ENCODE measurements around the gene SNAPC2.

Gene SNAPC2

GRCh38 chr19:7872306-7873204 is 47.6 kb upstream of the SNAPC2 start:
- DNase-seq (ENCODE audit: low spot score) (no peak), ATAC-seq (ENCODE audit: low read depth) (no peak)
- H3K4me1 ChIP-seq (ENCODE audit: insufficient read depth, poor library complexity, severe bottlenecking) = peaks cover 3% of the 10 kb centered on the region
- H3K27me3 ChIP-seq (ENCODE audit: insufficient read depth, poor library complexity, severe bottlenecking) = peaks cover 6% of the 10 kb centered on the region
- H3K4me3 ChIP-seq (ENCODE audit: severe bottlenecking) = no peak overlapping the region
- H3K9me3 ChIP-seq (ENCODE audit: severe bottlenecking) = no peaks in the 10 kb centered on the region
- no peaks in the 10 kb centered on the region for H3K36me3 ChIP-seq (ENCODE audit: low read depth)
- TF ChIP-seq CTCF (IDR thresholded peaks at IDR 0.05; ENCODE audit: poor library complexity, severe bottlenecking) = no peak
- peak overlapping the region; percentile 58 for H3K27ac ChIP-seq (ENCODE audit: poor library complexity, severe bottlenecking)

- no peaks in the 10 kb centered on the region for H3K9me3 ChIP-seq (ENCODE audit: severe bottlenecking)
- H3K27ac ChIP-seq (ENCODE audit: poor library complexity, severe bottlenecking) = no peak overlapping the region
- peaks cover 3% of the 10 kb centered on the region for H3K4me1 ChIP-seq (ENCODE audit: insufficient read depth, poor library complexity, severe bottlenecking)
- TF ChIP-seq CTCF (IDR thresholded peaks at IDR 0.05; ENCODE audit: poor library complexity, severe bottlenecking) = no peak
- ATAC-seq (ENCODE audit: low read depth) (no peak), DNase-seq (ENCODE audit: low spot score) (peak; percentile 55)
- peaks cover 6% of the 10 kb centered on the region for H3K27me3 ChIP-seq (ENCODE audit: insufficient read depth, poor library complexity, severe bottlenecking)
- H3K4me3 ChIP-seq (ENCODE audit: severe bottlenecking) = peak overlapping the region; percentile 41
- no peaks in the 10 kb centered on the region for H3K36me3 ChIP-seq (ENCODE audit: low read depth)
Measured at GRCh38 chr19:7873304-7874075, 46.6 kb upstream of the SNAPC2 start.

GRCh38 chr19:7874076-7874896 is 45.9 kb upstream of the SNAPC2 start, which contains the start of gene PRR36:
PRR36 (minus strand) TSS chr19:7874390; CDS start chr19:7873689, 701 bp downstream.
- H3K4me1 ChIP-seq (ENCODE audit: insufficient read depth, poor library complexity, severe bottlenecking) = peaks cover 3% of the 10 kb centered on the region
- peaks cover 6% of the 10 kb centered on the region for H3K27me3 ChIP-seq (ENCODE audit: insufficient read depth, poor library complexity, severe bottlenecking)
- no peaks in the 10 kb centered on the region for H3K9me3 ChIP-seq (ENCODE audit: severe bottlenecking)
- DNase-seq (ENCODE audit: low spot score) (peak; percentile 63), ATAC-seq (ENCODE audit: low read depth) (no peak)
- no peaks in the 10 kb centered on the region for H3K36me3 ChIP-seq (ENCODE audit: low read depth)
- no peak for TF ChIP-seq CTCF (IDR thresholded peaks at IDR 0.05; ENCODE audit: poor library complexity, severe bottlenecking)
- no peak within 1 kb of the TSS for H3K27ac ChIP-seq (ENCODE audit: poor library complexity, severe bottlenecking)
- peak within 1 kb of the TSS; percentile 41 for H3K4me3 ChIP-seq (ENCODE audit: severe bottlenecking)

GRCh38 chr19:7874897-7875273 is 45.3 kb upstream of the SNAPC2 start:
- H3K27ac ChIP-seq (ENCODE audit: poor library complexity, severe bottlenecking) = no peak overlapping the region
- H3K27me3 ChIP-seq (ENCODE audit: insufficient read depth, poor library complexity, severe bottlenecking) = peaks cover 6% of the 10 kb centered on the region
- peaks cover 3% of the 10 kb centered on the region for H3K4me1 ChIP-seq (ENCODE audit: insufficient read depth, poor library complexity, severe bottlenecking)
- H3K9me3 ChIP-seq (ENCODE audit: severe bottlenecking) = no peaks in the 10 kb centered on the region
- H3K4me3 ChIP-seq (ENCODE audit: severe bottlenecking) = peak overlapping the region; percentile 41
- no peak for TF ChIP-seq CTCF (IDR thresholded peaks at IDR 0.05; ENCODE audit: poor library complexity, severe bottlenecking)
- DNase-seq (ENCODE audit: low spot score) (no peak), ATAC-seq (ENCODE audit: low read depth) (no peak)
- no peaks in the 10 kb centered on the region for H3K36me3 ChIP-seq (ENCODE audit: low read depth)

Data from RWPE2 (cell line).